Stimulated activated CD8-positive, alpha-beta memory T cell treated with anti-CD3 and anti-CD28 coated beads, Interleukin-7, amount 100 ng/mL, for 1 hour (primary cell): ENCODE results near the gene UNC5C.

Experiments
- DNase-seq, 2 donors: peaks; one replicate each; pipeline ENCODE4 v3.0.0-alpha.2; 2020; ENCODE audit warnings: low read depth in 2 of 2

Gene UNC5C

GRCh38 chr4:95124906-95125504 lies 423.8 kb downstream of the UNC5C start:
- DNase-seq, result no peak

GRCh38 chr4:95122001-95122400 lies 426.8 kb downstream of the UNC5C start:
- no peak for DNase-seq

GRCh38 chr4:95120456-95120855 lies 428.3 kb downstream of the UNC5C start:
- no peak for DNase-seq

GRCh38 chr4:95118497-95118896 lies 430.3 kb downstream of the UNC5C start:
- no peak for DNase-seq

- DNase-seq, result no peak
These were observed 434.3 kb downstream of the UNC5C start for GRCh38 chr4:95114521-95114920.
